Activated CD8-positive, alpha-beta T cell treated with anti-CD3 and anti-CD28 coated beads for 36 hours (primary cell): ENCODE measurements around the gene PTGES3. TPM values are rescaled to one million over a fixed set of nuclear protein-coding genes. Genes with fewer than 3 reads are reported as not detected.
"Not testable (repeated sequence)": the region's sequence is repeated elsewhere in the genome, so short reads cannot be mapped to it uniquely, and the experiment has no call there.

Experiments
- ATAC-seq: fragments of 200-7000 bp; cut with Tn5 transposase; one replicate; pipeline ENCODE4 v1.10.0; 2021; ENCODE audit warnings: mild to moderate bottlenecking, moderate library complexity
- CTCF ChIA-PET: fragments of 350-600 bp; sonication (Branson Sonifier 250); formaldehyde crosslinking; loops from one replicate; lab custom pipeline; 2021; ENCODE audit warnings: antibody characterized with exemption; lab: Charles Lee
- POLR2A ChIA-PET: fragments of 350-600 bp; sonication (Branson Sonifier 250); formaldehyde crosslinking; loops from one replicate; lab custom pipeline; 2021; ENCODE audit warnings: antibody characterized with exemption; lab: Charles Lee
- DNase-seq: peaks from one replicate; pipeline ENCODE4 v3.0.0-alpha.2; 2020
- H3K27ac Mint-ChIP-seq: one replicate; pipeline ENCODE4 v1.8.0; 2021; ENCODE audit warnings: mild to moderate bottlenecking, mixed read lengths
- H3K27me3 Mint-ChIP-seq: one replicate; pipeline ENCODE4 v1.8.0; 2021; ENCODE audit warnings: mixed read lengths
- H3K36me3 Mint-ChIP-seq: one replicate; pipeline ENCODE4 v1.8.0; 2021; ENCODE audit warnings: low read depth, mixed read lengths
- H3K4me1 Mint-ChIP-seq: one replicate; pipeline ENCODE4 v1.8.0; 2021; ENCODE audit warnings: low read depth, mixed read lengths
- H3K4me3 Mint-ChIP-seq: one replicate; pipeline ENCODE4 v1.8.0; 2021; ENCODE audit warnings: mild to moderate bottlenecking, moderate library complexity, mixed read lengths
- H3K9me3 Mint-ChIP-seq: one replicate; pipeline ENCODE4 v1.8.0; 2021; ENCODE audit warnings: mixed read lengths
- intact Hi-C: fragments of 100-400 bp; cut with micrococcal nuclease; formaldehyde crosslinking; loops from one replicate; pipeline ENCODE4 v1.10.0; 2022
- total RNA-seq, 2 experiments: library from RNA; stranded (reverse); gene quantifications; one replicate each; pipeline ENCODE4 v1.2.3, GENCODE V29; 2021
- TF ChIP-seq, protein P1 (sequence below): fragments of 200-600 bp; IDR thresholded peaks from one replicate; pipeline ENCODE4 v1.8.0; 2022; ENCODE audit warnings: antibody characterized with exemption, mild to moderate bottlenecking

The PTGES3 gene
- total RNA-seq, 2 experiments from 2014 or later: 381 to 406 TPM

GRCh38 chr12:56709759-56710376 is 21.8 kb upstream of the PTGES3 start:
- DNase-seq: no peak
- Mint-ChIP-seq H3K36me3 (peaks cover 32% of the 10 kb centered on the region), H3K27ac (no peak overlapping the region), H3K27me3 (no peaks in the 10 kb centered on the region), H3K4me1 (peaks cover 8% of the 10 kb centered on the region), H3K9me3 (no peaks in the 10 kb centered on the region), H3K4me3 (no peak overlapping the region)
- POLR2A ChIA-PET: interaction anchor here (0.9 to 1.6 kb wide), 3 partner anchors 9 to 16 kb away, joined by 3 to 6 read pairs (median 5); partner anchors contain the start of gene NACA
- intact Hi-C loops: no loop called here
- ATAC-seq: no peak
- TF ChIP-seq, protein P1, sequence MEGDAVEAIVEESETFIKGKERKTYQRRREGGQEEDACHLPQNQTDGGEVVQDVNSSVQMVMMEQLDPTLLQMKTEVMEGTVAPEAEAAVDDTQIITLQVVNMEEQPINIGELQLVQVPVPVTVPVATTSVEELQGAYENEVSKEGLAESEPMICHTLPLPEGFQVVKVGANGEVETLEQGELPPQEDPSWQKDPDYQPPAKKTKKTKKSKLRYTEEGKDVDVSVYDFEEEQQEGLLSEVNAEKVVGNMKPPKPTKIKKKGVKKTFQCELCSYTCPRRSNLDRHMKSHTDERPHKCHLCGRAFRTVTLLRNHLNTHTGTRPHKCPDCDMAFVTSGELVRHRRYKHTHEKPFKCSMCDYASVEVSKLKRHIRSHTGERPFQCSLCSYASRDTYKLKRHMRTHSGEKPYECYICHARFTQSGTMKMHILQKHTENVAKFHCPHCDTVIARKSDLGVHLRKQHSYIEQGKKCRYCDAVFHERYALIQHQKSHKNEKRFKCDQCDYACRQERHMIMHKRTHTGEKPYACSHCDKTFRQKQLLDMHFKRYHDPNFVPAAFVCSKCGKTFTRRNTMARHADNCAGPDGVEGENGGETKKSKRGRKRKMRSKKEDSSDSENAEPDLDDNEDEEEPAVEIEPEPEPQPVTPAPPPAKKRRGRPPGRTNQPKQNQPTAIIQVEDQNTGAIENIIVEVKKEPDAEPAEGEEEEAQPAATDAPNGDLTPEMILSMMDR: no peak
- CTCF ChIA-PET: interaction anchor here (0.9 kb wide), 1 partner anchor 15 kb away, joined by 3 read pairs; the partner anchor contains the start of gene NACA

DNA sequence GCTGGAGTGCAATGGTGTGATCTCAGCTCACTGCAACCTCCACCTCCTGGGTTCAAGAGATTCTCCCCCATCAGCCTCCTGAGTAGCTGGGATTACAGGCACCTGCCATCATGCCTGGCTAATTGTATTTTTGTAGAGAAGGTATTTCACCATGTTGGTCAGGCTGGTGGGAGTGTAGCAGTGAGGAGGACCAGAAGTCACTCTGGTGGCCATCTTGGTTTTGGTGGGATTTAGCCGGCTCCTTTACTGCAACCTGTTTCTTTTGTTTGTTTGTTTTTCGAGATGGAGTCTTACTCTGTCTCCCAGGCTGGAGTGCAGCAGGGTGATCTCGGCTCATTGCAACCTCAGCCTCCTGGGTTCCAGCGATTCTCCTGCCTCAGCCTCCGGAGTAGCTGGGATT is 16.4 kb upstream of the PTGES3 start:
- H3K4me3 Mint-ChIP-seq, H3K9me3 Mint-ChIP-seq, DNase-seq, CTCF ChIA-PET, POLR2A ChIA-PET, H3K27me3 Mint-ChIP-seq, H3K4me1 Mint-ChIP-seq, H3K36me3 Mint-ChIP-seq, intact Hi-C loops, ATAC-seq, H3K27ac Mint-ChIP-seq: not testable (repeated sequence)

- TF ChIP-seq, protein P1: no peak
- H3K27ac Mint-ChIP-seq: no peak overlapping the region
- H3K27me3 Mint-ChIP-seq: peaks cover 2% of the 10 kb centered on the region
- H3K36me3 Mint-ChIP-seq: no peaks in the 10 kb centered on the region
- intact Hi-C loops: no loop called here
- ATAC-seq (no peak), DNase-seq (no peak)
- CTCF ChIA-PET: interaction anchor here (1.0 kb wide), 1 partner anchor 185 kb away, joined by 3 read pairs; no protein-coding TSS in a partner anchor
- H3K4me3 Mint-ChIP-seq: no peak overlapping the region
- POLR2A ChIA-PET: interaction anchor here (0.9 to 2.0 kb wide), 3 partner anchors 11 to 22 kb away, joined by 3 to 7 read pairs (median 5); partner anchors contain the start of gene PTGES3
- H3K9me3 Mint-ChIP-seq: no peaks in the 10 kb centered on the region
- H3K4me1 Mint-ChIP-seq: peaks cover 4% of the 10 kb centered on the region
These were observed 11.1 kb upstream of the PTGES3 start for GRCh38 chr12:56699020-56699661.

- no peaks in the 10 kb centered on the region for H3K27me3 Mint-ChIP-seq
- TF ChIP-seq, protein P1: no peak
- no peaks in the 10 kb centered on the region for H3K9me3 Mint-ChIP-seq
- CTCF ChIA-PET: no interaction called here
- no peak overlapping the region for H3K27ac Mint-ChIP-seq
- H3K4me1 Mint-ChIP-seq: peaks cover 2% of the 10 kb centered on the region
- DNase-seq: no peak
- no peak for ATAC-seq
- POLR2A ChIA-PET: interaction anchor here (1.0 kb wide), 1 partner anchor 19 kb away, joined by 3 read pairs; no protein-coding TSS in a partner anchor
- no peak overlapping the region for H3K4me3 Mint-ChIP-seq
- intact Hi-C loops: no loop called here
- no peaks in the 10 kb centered on the region for H3K36me3 Mint-ChIP-seq
These were observed 7.4 kb upstream of the PTGES3 start for GRCh38 chr12:56695327-56696101.

- TF ChIP-seq, protein P1: no peak
- H3K36me3 Mint-ChIP-seq: no peaks in the 10 kb centered on the region
- ChIA-PET CTCF (interaction anchor here (0.7 kb wide), 1 partner anchor 33 kb away, joined by 4 read pairs; no protein-coding TSS in a partner anchor), POLR2A (interaction anchor here (1.0 kb wide), 1 partner anchor 20 kb away, joined by 4 read pairs; no protein-coding TSS in a partner anchor)
- no peak overlapping the region for H3K27ac Mint-ChIP-seq
- no peaks in the 10 kb centered on the region for H3K27me3 Mint-ChIP-seq
- no peak for ATAC-seq
- peaks cover 1% of the 10 kb centered on the region for H3K4me1 Mint-ChIP-seq
- no peak for DNase-seq
- no peaks in the 10 kb centered on the region for H3K9me3 Mint-ChIP-seq
- H3K4me3 Mint-ChIP-seq: no peak overlapping the region
- intact Hi-C loops: no loop called here
These were observed 6.1 kb upstream of the PTGES3 start for GRCh38 chr12:56694161-56694560.
